Heart left ventricle (tissue), 16 donors: ENCODE measurements around the gene MKRN2. TPM values are rescaled to one million over a fixed set of nuclear protein-coding genes. Genes with fewer than 3 reads are reported as not detected.

ENCODE experiments used
- ATAC-seq, 4 donors: fragments of 200-7000 bp; cut with Tn5 transposase; one replicate each; pipeline ENCODE4 v1.9.1; 2020 to 2022; ENCODE audit warnings: moderate library complexity in 4 of 4, mild to moderate bottlenecking in 3 of 4, moderate number of reproducible peaks in 1 of 4
- DNase-seq, 5 donors: peaks; one replicate each; pipeline ENCODE4 v3.0.0-alpha.2; 2020
- H3K27ac ChIP-seq, 12 donors: fragments of 200-600 bp; sonication (generic) in 4 of 12; one replicate each; pipeline versions ENCODE4 v1.5.0 to v1.8.0; 2016 to 2022; ENCODE audit warnings: mild to moderate bottlenecking in 2 of 12
- H3K27me3 ChIP-seq, 9 donors: fragments of 200-600 bp; sonication (generic) in 2 of 9; one replicate each; pipeline versions ENCODE4 v1.5.1 to v1.8.0; 2016 to 2022; ENCODE audit warnings: mild to moderate bottlenecking in 3 of 9
- H3K36me3 ChIP-seq, 9 donors: fragments of 200-600 bp; sonication (generic) in 2 of 9; one replicate each; pipeline versions ENCODE4 v1.5.0 to v1.8.0; 2018 to 2022; ENCODE audit warnings: mild to moderate bottlenecking in 2 of 9
- H3K4me1 ChIP-seq, 12 donors: fragments of 200-600 bp; sonication (generic) in 4 of 12; one replicate each; pipeline versions ENCODE4 v1.5.0 to v1.8.0; 2016 to 2022; ENCODE audit warnings: mild to moderate bottlenecking in 3 of 12
- H3K4me3 ChIP-seq, 12 donors: fragments of 200-600 bp; sonication (generic) in 4 of 12; one replicate each; pipeline versions ENCODE4 v1.5.0 to v1.8.0; 2017 to 2022; ENCODE audit warnings: mild to moderate bottlenecking in 9 of 12, moderate library complexity in 4 of 12
- H3K9me3 ChIP-seq, 12 donors: fragments of 200-600 bp; sonication (generic) in 4 of 12; one replicate each; pipeline versions ENCODE4 v1.5.0 to v1.8.0; 2016 to 2022; ENCODE audit warnings: mild to moderate bottlenecking in 1 of 12
- CTCF ChIP-seq, 12 donors: fragments of 200-600 bp; sonication (generic) in 4 of 12; IDR thresholded peaks; one replicate each; pipeline versions ENCODE4 v1.5.0 to v1.8.0; 2018 to 2022; ENCODE audit warnings: antibody characterized with exemption in 12 of 12, mild to moderate bottlenecking in 5 of 12
- POLR2A ChIP-seq, 2 donors: fragments of 450-650 bp; IDR thresholded peaks; one replicate each; pipeline ENCODE4 v1.6.1; 2017; ENCODE audit warnings: antibody characterized with exemption in 2 of 2, mild to moderate bottlenecking in 2 of 2, moderate library complexity in 2 of 2
- WGBS, 4 donors: extraction: QIAGEN DNeasy Blood & Tissue Kit in 2 of 4; methylation state at CpG; one replicate each; pipeline versions ENCODE4 v1.1.5 to v1.1.7; 2013 to 2018; 5-methylcytosine and 5-hydroxymethylcytosine counted together
- intact Hi-C, 10 donors: fragments of 100-400 bp; cut with DNase I; formaldehyde crosslinking; loops; one replicate each; pipeline versions ENCODE4 v1.11.1 to v1.14.2; 2022
- polyA plus RNA-seq, 2 donors: library from polyadenylated mRNA; stranded (reverse); fragments of 200-250 nt; gene quantifications; one replicate each; pipeline ENCODE4 v1.2.3, GENCODE V29; 2013
- total RNA-seq, 9 donors: library from RNA; depleted of rRNA in 2 of 9; stranded (reverse); fragments of >200 nt in 2 of 9; fragmentation: NEBNext Ultra II Directional in 3 of 9; extraction: Animal tissue kit (Norgen Biotek cat#: 25700) in 3 of 9; gene quantifications; one replicate each; pipeline versions ENCODE4 v1.1.0 to v1.2.4, GENCODE V29; 2016 to 2023
- donor health status: ischemic (EF 13 %, LVEDD 7.1; RV severe dilation, severe dysfunction).
- donor health status: healthy with polysubstance abuse.
- donor health status: DM: no; HTN: yes; CAD: no.
- donor health status: DM: no; HTN: no; CAD: no.
- donor health status: ischemic (EF 25% LVEDD 6.9; RV normal size, moderate dysfunction).
- donor health status: ischemic (EF 25% LVEDD 5.7; RV mildly dilated, moderate dysfunction).
- donor health status: healthy.
- donor health status: DM: yes; HTN: yes; CAD: no.
- donor health status: ischemic (EF 35%, LVEDD 5.7; RV mildly dilated, moderate dysfunction).
- donor health status: nonischemic (EF 11% LVEDD 7.7; RV severe dilation, severe dysfunction).
- donor health status: DM: yes; HTN: yes; CAD: no.
- donor health status: PGD.
- donor health status: ischemic (EF 29% LVEDD 5.4; RV normal size, mild dysfunction).
- donor health status: nonischemic (EF 23%, LVEDD 6.1; RV moderate dilation, normal function).

The MKRN2 gene
- total and polyA plus RNA-seq, 11 donors, result 23.2 to 42.2 (median 32.9) TPM

GRCh38 chr3:12516873-12517272 is 40.0 kb upstream of the MKRN2 start:
- peaks cover 0 to 35% (median 2%) of the 10 kb centered on the region in 12 donors for H3K4me1 ChIP-seq
- DNase-seq, result no peak
- no peak for ATAC-seq
- H3K4me3 ChIP-seq, result no peak overlapping the region
- TF ChIP-seq CTCF (IDR thresholded peaks at IDR 0.05) (no peak), POLR2A (IDR thresholded peaks at IDR 0.05) (no peak)
- peaks cover 0 to 16% (median 8%) of the 10 kb centered on the region in 9 donors for H3K36me3 ChIP-seq
- H3K27me3 ChIP-seq, result no peaks in the 10 kb centered on the region
- WGBS, 4 donors, result 76 to 86% (median 81%) methylated on average over 11 of the region's 11 CpGs
- H3K9me3 ChIP-seq, result no peaks in the 10 kb centered on the region
- no peak overlapping the region for H3K27ac ChIP-seq
- intact Hi-C loops, result no loop called here

GRCh38 chr3:12518261-12519028 is 38.4 kb upstream of the MKRN2 start:
- Histone ChIP-seq H3K4me1 (peaks cover 0 to 35% (median 0%) of the 10 kb centered on the region in 12 donors), H3K27me3 (no peaks in the 10 kb centered on the region), H3K9me3 (no peaks in the 10 kb centered on the region), H3K4me3 (no peak overlapping the region), H3K27ac (no peak overlapping the region), H3K36me3 (peaks cover 0 to 21% (median 9%) of the 10 kb centered on the region in 9 donors)
- no peak for DNase-seq
- WGBS, 4 donors, result 87 to 97% (median 93%) methylated on average over 6 of the region's 6 CpGs
- no peak for TF ChIP-seq POLR2A (IDR thresholded peaks at IDR 0.05)
- TF ChIP-seq CTCF (IDR thresholded peaks at IDR 0.05), result no peak
- peak in 1 of 4 donors; percentile 47 for ATAC-seq
- intact Hi-C loops, result no loop called here

GRCh38 chr3:12521010-12521409 is 35.9 kb upstream of the MKRN2 start:
- intact Hi-C loops, result no loop called here
- no peak for ATAC-seq
- DNase-seq, result no peak
- Histone ChIP-seq H3K27me3 (no peaks in the 10 kb centered on the region), H3K4me1 (peaks cover 0 to 26% (median 0%) of the 10 kb centered on the region in 12 donors), H3K27ac (no peak overlapping the region), H3K9me3 (no peaks in the 10 kb centered on the region), H3K36me3 (peaks cover 0 to 28% (median 11%) of the 10 kb centered on the region in 9 donors), H3K4me3 (no peak overlapping the region)
- TF ChIP-seq POLR2A (IDR thresholded peaks at IDR 0.05) (no peak), CTCF (IDR thresholded peaks at IDR 0.05) (no peak)
- WGBS, 4 donors, result 78 to 91% (median 85%) methylated on average over 2 of the region's 2 CpGs

- Histone ChIP-seq H3K27me3 (no peaks in the 10 kb centered on the region), H3K27ac (peak overlapping the region in 3 of 12 donors; percentile 26 to 54 (median 41)), H3K9me3 (no peaks in the 10 kb centered on the region), H3K4me1 (peaks cover 0 to 15% (median 0%) of the 10 kb centered on the region in 12 donors), H3K4me3 (no peak overlapping the region), H3K36me3 (peaks cover 0 to 36% (median 17%) of the 10 kb centered on the region in 9 donors)
- ATAC-seq (peak; percentile 86 to 93 (median 90)), DNase-seq (peak in 4 of 5 donors; percentile 43 to 81 (median 59))
- TF ChIP-seq CTCF (IDR thresholded peaks at IDR 0.05) (peak in 7 of 12 donors; percentile 1 to 51 (median 43)), POLR2A (IDR thresholded peaks at IDR 0.05) (no peak)
- WGBS, 4 donors, result 48 to 82% (median 65%) methylated on average over 1 of the region's 1 CpG
- intact Hi-C loops, result no loop called here
These were observed 34.2 kb upstream of the MKRN2 start for GRCh38 chr3:12522721-12523120.
